HCT116 (cell line): ENCODE results near the gene AP3B1. TPM values are rescaled to one million over a fixed set of nuclear protein-coding genes. Genes with fewer than 3 reads are reported as not detected.

Experiments
- ATAC-seq: fragments of 200-7000 bp; cut with Tn5 transposase; 2 replicates; pipeline ENCODE4 v1.9.1; 2020; ENCODE audit warnings: mild to moderate bottlenecking, moderate library complexity
- BruUV-seq: library from RNA; stranded (reverse); fragments of 400-500 nt; replicated peaks from 2 replicates; lab custom pipeline; 2021; lab: Mats Ljungman, UMichigan
- CTCF ChIA-PET: fragments of 300-600 bp; sonication (Branson Sonifier 250); formaldehyde crosslinking; loops from one replicate; lab custom pipeline; 2021; ENCODE audit warnings: antibody characterized with exemption; lab: Charles Lee
- POLR2A ChIA-PET: fragments of 300-600, 350-600 bp; sonication (Branson Sonifier 250); formaldehyde crosslinking; loops from one replicate; lab custom pipeline; 2021; ENCODE audit warnings: antibody characterized with exemption; lab: Charles Lee
- RAD21 ChIA-PET, 2 experiments: fragments of 300-600 bp; sonication (Branson Sonifier 250); formaldehyde crosslinking; loops; one replicate each; lab custom pipeline; 2023; ENCODE audit warnings: low total read pairs in 2 of 2; ENCODE audit not compliant: uncharacterized antibody in 2 of 2, unreplicated experiment in 2 of 2, low non-redundant PET in 1 of 2; lab: Charles Lee
- DNase-seq: peaks from one replicate; pipeline ENCODE4 v3.0.0-alpha.2; 2010; ENCODE audit warnings: low read depth, low spot score
- H2AFZ ChIP-seq: fragments of 200-600 bp; shearing (Covaris generic), sonication (generic); 2 replicates; pipeline ENCODE4 v1.6.1; 2017; ENCODE audit warnings: low read depth, mixed run types, mixed read lengths, antibody characterized with exemption, low read length; ENCODE audit not compliant: poor library complexity, severe bottlenecking
- H3K27ac ChIP-seq: 2 replicates; pipeline ENCODE4 v1.5.1; 2012; ENCODE audit warnings: low read depth, low read length
- H3K27me3 ChIP-seq: fragments of 200-600 bp; sonication (generic); 2 replicates; pipeline ENCODE4 v1.6.1; 2016; ENCODE audit warnings: mixed run types, low read length, mixed read lengths; ENCODE audit not compliant: insufficient read depth
- H3K36me3 ChIP-seq, 2 experiments: fragments of 200-500 bp in 1 of 2; fragments of 200-600 bp in 1 of 2; sonication (Bioruptor generic) in 1 of 2; sonication (generic) in 1 of 2; 2 replicates each; pipeline versions ENCODE4 v1.5.1 to v1.6.1; 2014 to 2016; ENCODE audit warnings: low read length in 2 of 2, inconsistent platforms in 1 of 2, mixed read lengths in 1 of 2, mixed run types in 1 of 2; ENCODE audit not compliant: insufficient read depth in 2 of 2, control insufficient read depth in 1 of 2
- H3K4me1 ChIP-seq, 2 experiments: fragments of 200-600 bp in 1 of 2; sonication (generic) in 1 of 2; 2 replicates each; pipeline versions ENCODE4 v1.5.1 to v1.6.1; 2012 to 2017; ENCODE audit warnings: low read length in 2 of 2, inconsistent platforms in 1 of 2, mild to moderate bottlenecking in 1 of 2, mixed read lengths in 1 of 2, mixed run types in 1 of 2, moderate library complexity in 1 of 2; ENCODE audit not compliant: insufficient read depth in 2 of 2, control insufficient read depth in 1 of 2
- H3K4me2 ChIP-seq: fragments of 200-600 bp; sonication (generic); 2 replicates; pipeline ENCODE4 v1.6.1; 2017; ENCODE audit warnings: mixed run types, low read length, mixed read lengths
- H3K4me3 ChIP-seq, 2 experiments: fragments of 200-600 bp in 1 of 2; sonication (generic) in 1 of 2; replicated peaks in 1 of 2; 2 replicates each; pipeline ENCODE4 v1.5.1; 2011 to 2016; ENCODE audit warnings: low read length in 2 of 2, control low read depth in 1 of 2, low read depth in 1 of 2, mild to moderate bottlenecking in 1 of 2, mixed read lengths in 1 of 2, mixed run types in 1 of 2
- H3K79me2 ChIP-seq: fragments of 200-600 bp; sonication (generic); 2 replicates; pipeline ENCODE4 v1.6.1; 2017; ENCODE audit warnings: mild to moderate bottlenecking, mixed run types, low read length, moderate library complexity, mixed read lengths; ENCODE audit not compliant: insufficient read depth
- H3K9ac ChIP-seq: fragments of 200-600 bp; sonication (generic); 2 replicates; pipeline ENCODE4 v1.6.1; 2016; ENCODE audit warnings: low read length, mixed read lengths
- H3K9me2 ChIP-seq: fragments of 200-600 bp; sonication (generic), shearing (Covaris generic); 2 replicates; pipeline ENCODE4 v1.6.1; 2017; ENCODE audit warnings: mixed run types, mild to moderate bottlenecking, moderate library complexity; ENCODE audit not compliant: insufficient read depth
- H3K9me3 ChIP-seq, 2 experiments: fragments of 200-500 bp in 1 of 2; fragments of 200-600 bp in 1 of 2; sonication (Bioruptor generic) in 1 of 2; sonication (generic) in 1 of 2; 2 replicates each; pipeline ENCODE4 v1.6.1; 2014 to 2017; ENCODE audit warnings: low read length in 2 of 2, mixed read lengths in 2 of 2, inconsistent platforms in 1 of 2, low read depth in 1 of 2, mild to moderate bottlenecking in 1 of 2, mixed run types in 1 of 2, moderate library complexity in 1 of 2; ENCODE audit not compliant: control insufficient read depth in 1 of 2, insufficient read depth in 1 of 2
- H4K20me1 ChIP-seq: fragments of 200-600 bp; sonication (generic), shearing (Covaris generic); 2 replicates; pipeline ENCODE4 v1.6.1; 2017; ENCODE audit warnings: mixed run types, mild to moderate bottlenecking, moderate library complexity; ENCODE audit not compliant: insufficient read depth
- CBX3 ChIP-seq: IDR thresholded peaks from 2 replicates; pipeline ENCODE4 v1.6.1; 2012; ENCODE audit warnings: low read depth
- CEBPB ChIP-seq: IDR thresholded peaks from 2 replicates; pipeline ENCODE4 v1.6.1; 2012; ENCODE audit warnings: low read depth
- EGR1 ChIP-seq: IDR thresholded peaks from 2 replicates; pipeline ENCODE4 v1.6.1; 2012; ENCODE audit warnings: low read depth
- EZH2phosphoT487 ChIP-seq: fragments of 200-600 bp; IDR thresholded peaks from 2 replicates; pipeline ENCODE4 v1.6.1; 2018; ENCODE audit warnings: antibody characterized with exemption, borderline replicate concordance
- FOSL1 ChIP-seq: IDR thresholded peaks from 2 replicates; pipeline ENCODE4 v1.6.1; 2012; ENCODE audit warnings: low read depth
- POLR2A ChIP-seq: IDR thresholded peaks from 2 replicates; pipeline ENCODE4 v1.7.0; 2011; ENCODE audit warnings: borderline replicate concordance; ENCODE audit not compliant: insufficient read depth, insufficient read length; ENCODE audit errors: extremely low read depth
- RAD21 ChIP-seq: IDR thresholded peaks from 2 replicates; pipeline ENCODE4 v1.6.1; 2012; ENCODE audit warnings: low read depth, mild to moderate bottlenecking
- SP1 ChIP-seq: IDR thresholded peaks from 2 replicates; pipeline ENCODE4 v1.6.1; 2012; ENCODE audit warnings: low read depth
- TCF7L2 ChIP-seq: IDR thresholded peaks from 2 replicates; pipeline ENCODE4 v1.7.0; 2011; ENCODE audit warnings: borderline replicate concordance, inconsistent platforms; ENCODE audit not compliant: insufficient read depth, insufficient read length; ENCODE audit errors: extremely low read depth
- YY1 ChIP-seq: IDR thresholded peaks from 2 replicates; pipeline ENCODE4 v1.6.1; 2011; ENCODE audit warnings: low read length, low read depth, moderate library complexity, mild to moderate bottlenecking; ENCODE audit not compliant: insufficient replicate concordance; ENCODE audit errors: extremely low read depth
- ZBTB33 ChIP-seq: IDR thresholded peaks from 2 replicates; pipeline ENCODE4 v1.6.1; 2011; ENCODE audit warnings: mild to moderate bottlenecking, low read length, moderate library complexity; ENCODE audit not compliant: insufficient replicate concordance; ENCODE audit errors: extremely low read depth
- ZNF274 ChIP-seq: fragments of 200-500 bp; sonication (Bioruptor generic); IDR thresholded peaks from 2 replicates; pipeline ENCODE4 v1.6.1; 2014; ENCODE audit warnings: mild to moderate bottlenecking, low read depth, low read length, inconsistent platforms
- intact Hi-C: fragments of 100-400 bp; cut with micrococcal nuclease; formaldehyde crosslinking; loops from 2 replicates; pipeline ENCODE4 v1.10.0; 2022
- total RNA-seq: library from RNA; stranded (reverse); gene quantifications from one replicate; pipeline ENCODE4 v1.2.1, GENCODE V29; 2021; ENCODE audit not compliant: unreplicated experiment
- TF ChIP-seq, protein P1 (sequence below): IDR thresholded peaks from 2 replicates; pipeline ENCODE4 v1.6.1; 2012; ENCODE audit warnings: low read depth

The AP3B1 gene
- total RNA-seq, 1 experiment from 2014 or later = 54.5 TPM

GRCh38 chr5:77953374-77953773 lies 341.1 kb downstream of the AP3B1 start:
- Histone ChIP-seq H3K9me3 (no peaks in the 10 kb centered on the region), H3K79me2 (no peaks in the 10 kb centered on the region), H3K9ac (no peak overlapping the region), H3K27ac (no peak overlapping the region), H3K4me3 (no peak overlapping the region), H3K36me3 (no peaks in the 10 kb centered on the region), H2AFZ (no peak overlapping the region), H4K20me1 (no peaks in the 10 kb centered on the region), H3K27me3 (no peaks in the 10 kb centered on the region), H3K4me2 (no peak overlapping the region), H3K9me2 (no peaks in the 10 kb centered on the region), H3K4me1 (no peaks in the 10 kb centered on the region)
- ChIA-PET RAD21 (no interaction called here), POLR2A (no interaction called here), CTCF (no interaction called here)
- DNase-seq = no peak
- no TSS peak for BruUV-seq
- ATAC-seq = no peak
- intact Hi-C loops = no loop called here
- TF ChIP-seq, protein P1, sequence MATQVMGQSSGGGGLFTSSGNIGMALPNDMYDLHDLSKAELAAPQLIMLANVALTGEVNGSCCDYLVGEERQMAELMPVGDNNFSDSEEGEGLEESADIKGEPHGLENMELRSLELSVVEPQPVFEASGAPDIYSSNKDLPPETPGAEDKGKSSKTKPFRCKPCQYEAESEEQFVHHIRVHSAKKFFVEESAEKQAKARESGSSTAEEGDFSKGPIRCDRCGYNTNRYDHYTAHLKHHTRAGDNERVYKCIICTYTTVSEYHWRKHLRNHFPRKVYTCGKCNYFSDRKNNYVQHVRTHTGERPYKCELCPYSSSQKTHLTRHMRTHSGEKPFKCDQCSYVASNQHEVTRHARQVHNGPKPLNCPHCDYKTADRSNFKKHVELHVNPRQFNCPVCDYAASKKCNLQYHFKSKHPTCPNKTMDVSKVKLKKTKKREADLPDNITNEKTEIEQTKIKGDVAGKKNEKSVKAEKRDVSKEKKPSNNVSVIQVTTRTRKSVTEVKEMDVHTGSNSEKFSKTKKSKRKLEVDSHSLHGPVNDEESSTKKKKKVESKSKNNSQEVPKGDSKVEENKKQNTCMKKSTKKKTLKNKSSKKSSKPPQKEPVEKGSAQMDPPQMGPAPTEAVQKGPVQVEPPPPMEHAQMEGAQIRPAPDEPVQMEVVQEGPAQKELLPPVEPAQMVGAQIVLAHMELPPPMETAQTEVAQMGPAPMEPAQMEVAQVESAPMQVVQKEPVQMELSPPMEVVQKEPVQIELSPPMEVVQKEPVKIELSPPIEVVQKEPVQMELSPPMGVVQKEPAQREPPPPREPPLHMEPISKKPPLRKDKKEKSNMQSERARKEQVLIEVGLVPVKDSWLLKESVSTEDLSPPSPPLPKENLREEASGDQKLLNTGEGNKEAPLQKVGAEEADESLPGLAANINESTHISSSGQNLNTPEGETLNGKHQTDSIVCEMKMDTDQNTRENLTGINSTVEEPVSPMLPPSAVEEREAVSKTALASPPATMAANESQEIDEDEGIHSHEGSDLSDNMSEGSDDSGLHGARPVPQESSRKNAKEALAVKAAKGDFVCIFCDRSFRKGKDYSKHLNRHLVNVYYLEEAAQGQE = no peak
- no peak for TF ChIP-seq CBX3
- TF ChIP-seq POLR2A = no peak
- no peak for TF ChIP-seq TCF7L2
- TF ChIP-seq EZH2phosphoT487 = no peak
- TF ChIP-seq EGR1 = no peak
- TF ChIP-seq RAD21 = no peak
- no peak for TF ChIP-seq CEBPB
- TF ChIP-seq ZNF274 = no peak
- no peak for TF ChIP-seq YY1
- no peak for TF ChIP-seq FOSL1
- no peak for TF ChIP-seq ZBTB33
- TF ChIP-seq SP1 = no peak
